WI38 (cell line): ENCODE measurements around the gene XRN1.

ENCODE experiments used
- H3K4me3 ChIP-seq: 2 replicates; pipeline ENCODE4 v1.5.1; 2011; ENCODE audit warnings: low read depth, mild to moderate bottlenecking, control low read depth, low read length
- CTCF ChIP-seq: IDR thresholded peaks from 2 replicates; pipeline ENCODE4 v1.5.1; 2012; ENCODE audit warnings: low read depth, mild to moderate bottlenecking, control low read depth, low read length

The XRN1 gene

GRCh38 chr3:142275856-142276255 is 172.0 kb downstream of the XRN1 start:
- TF ChIP-seq CTCF: no peak
- no peak overlapping the region for H3K4me3 ChIP-seq

- TF ChIP-seq CTCF: no peak
- no peak overlapping the region for H3K4me3 ChIP-seq
These were observed 172.9 kb downstream of the XRN1 start for GRCh38 chr3:142274908-142275307.

DNA sequence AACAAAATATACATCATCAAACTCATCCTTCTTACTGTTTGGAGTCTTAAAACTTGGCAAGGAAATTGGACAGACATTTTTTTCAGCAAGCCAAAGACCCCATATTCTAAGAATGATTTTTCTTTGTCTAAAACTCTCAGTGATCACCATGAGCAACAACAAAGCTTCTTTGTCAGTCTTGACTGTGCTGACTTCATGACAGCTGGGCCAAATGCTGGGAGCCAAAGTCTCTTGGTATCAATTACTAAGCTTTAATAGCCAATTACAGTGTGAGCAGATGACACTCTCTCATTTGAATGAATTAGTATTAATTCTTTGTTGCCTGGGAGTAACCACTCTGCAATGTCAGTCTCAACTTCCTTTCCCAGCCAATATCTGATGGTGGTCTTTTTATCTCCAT is 174.3 kb downstream of the XRN1 start:
- no peak overlapping the region for H3K4me3 ChIP-seq
- TF ChIP-seq CTCF: no peak

- TF ChIP-seq CTCF: no peak
These were observed 175.5 kb downstream of the XRN1 start for GRCh38 chr3:142272200-142272891.

GRCh38 chr3:142270407-142270806 is 177.4 kb downstream of the XRN1 start:
- TF ChIP-seq CTCF: no peak
- H3K4me3 ChIP-seq: no peak overlapping the region

More at GRCh38 chr3:142272200-142272891, 175.5 kb downstream of the XRN1 start:
- H3K4me3 ChIP-seq: no peak overlapping the region; the same call in 1 of the 2 replicates

DNA sequence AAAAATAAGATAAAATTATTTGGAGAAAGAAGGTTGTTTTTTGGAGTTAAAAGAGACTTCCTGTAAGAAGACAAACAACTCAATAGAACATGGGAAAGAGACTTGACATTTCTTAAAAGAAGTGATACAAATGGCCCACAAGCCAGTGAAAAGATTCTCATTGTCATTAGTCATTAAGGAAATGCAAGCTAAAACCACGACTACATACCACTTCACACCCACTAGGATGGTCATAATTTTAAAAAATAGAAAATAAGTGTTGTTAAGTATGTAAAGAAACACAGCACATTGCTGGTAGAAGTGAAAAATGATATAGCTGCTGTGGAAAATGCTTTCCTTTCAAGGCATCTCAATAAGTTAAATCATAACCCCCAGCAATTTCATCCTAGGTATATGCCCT is 178.1 kb downstream of the XRN1 start:
- H3K4me3 ChIP-seq: no peak overlapping the region
- TF ChIP-seq CTCF: no peak

- TF ChIP-seq CTCF: no peak
- H3K4me3 ChIP-seq: no peak overlapping the region
These were observed 179.4 kb downstream of the XRN1 start for GRCh38 chr3:142268426-142268825.
